ENCODE results near the gene ATOSB. TPM values are rescaled to one million over a fixed set of nuclear protein-coding genes. Genes with fewer than 3 reads are reported as not detected.

Gene ATOSB
- total and polyA plus RNA-seq, 9 of the 15 experiments (the other 6 are each of a cell fraction or from before 2014, with no cell fraction given), result 0.45 to 8.0 (median 4.2) TPM

GRCh38 chr9:35116898-35117551 lies 1.4 kb upstream of the ATOSB start:
- H3K4me3 ChIP-seq, result peak overlapping the region; percentile 58
- no TSS peak for BruUV-seq (replicated peaks)
- DNase-seq (ENCODE audit: extremely low read depth in 1 of 4, low spot score in 3 of 4) (peak; percentile 71 to 92 (median 72)), ATAC-seq (peak; percentile 80), FAIRE-seq (peak; percentile 90)
- no peaks in the 10 kb centered on the region for H3K36me3 ChIP-seq (ENCODE audit: control insufficient read depth, insufficient read depth, low read length)
- peaks cover 26% of the 10 kb centered on the region for H3K79me2 ChIP-seq (ENCODE audit: control insufficient read depth, insufficient read depth, low read length)
- intact Hi-C loops (cut with micrococcal nuclease) (loop anchor here (1.0 to 5.0 kb wide), 3 partner anchors 45 to 360 kb away; partner anchors contain the start of gene UNC13B), in situ Hi-C loops (cut with MboI) (loop anchor here (5.0 kb wide), 2 partner anchors 140 to 355 kb away; no protein-coding TSS in a partner anchor)
- H3K27me3 ChIP-seq (ENCODE audit: control insufficient read depth in 2 of 2, insufficient read depth in 2 of 2, low read length in 2 of 2), result no peaks in the 10 kb centered on the region
- peaks cover 4% of the 10 kb centered on the region for H4K20me1 ChIP-seq (replicated peaks; ENCODE audit: control insufficient read depth, insufficient read depth, low read length)
- H3K9me3 ChIP-seq (replicated peaks; ENCODE audit: control insufficient read depth, insufficient read depth, low read depth, low read length), result no peaks in the 10 kb centered on the region
- H3K27ac ChIP-seq (ENCODE audit: extremely low read depth, low read depth, low read length), result peak overlapping the region; percentile 62; the same call in 2 of the 3 replicates
- WGBS (ENCODE audit: insufficient coverage, low coverage, missing lambda C conversion rate), result 30% methylated on average over 26 of the region's 30 CpGs
- ChIA-PET POLR2A (interaction anchor here (0.5 to 1.1 kb wide), 7 partner anchors 10 to 1071 kb away, joined by 3 to 7 read pairs (median 3); partner anchors contain the start of gene RUSC2), CTCF (ENCODE audit: low intra/inter-chr PET ratio) (interaction anchor here (0.6 to 1.9 kb wide), 4 partner anchors 79 to 436 kb away, joined by 3 to 13 read pairs (median 7); no protein-coding TSS in a partner anchor)
- peaks cover 20 to 26% of the 10 kb centered on the region in 2 experiments for H3K4me1 ChIP-seq (replicated peaks in 1 of 2; ENCODE audit: control insufficient read depth in 2 of 2, insufficient read depth in 2 of 2, low read length in 2 of 2)
- H3K4me2 ChIP-seq (ENCODE audit: insufficient read depth, low read length), result peak overlapping the region; percentile 99
- H2AFZ ChIP-seq (ENCODE audit: low read depth, low read length), result peak overlapping the region; percentile 95
- H3K9me1 ChIP-seq (ENCODE audit: control insufficient read depth, insufficient read depth, low read length), result no peaks in the 10 kb centered on the region
- H3K9ac ChIP-seq (ENCODE audit: insufficient read depth in 1 of 2, low read depth in 2 of 2, low read length in 2 of 2), result peak overlapping the region; percentile 46 to 67; a peak in 3 of 4 replicates
- TF ChIP-seq PREB (CRISPR knock-in tag; IDR thresholded peaks at IDR 0.05) (0 out of 2 replicates have a peak, but pooled peaks have one; percentile 53), DEAF1 (CRISPR knock-in tag; IDR thresholded peaks at IDR 0.05) (peak; percentile 66), CREM (IDR thresholded peaks at IDR 0.05; ENCODE audit: low read depth) (peak; percentile 46; the same call in 1 of the 2 replicates), TRIM25 (IDR thresholded peaks at IDR 0.05; ENCODE audit: borderline replicate concordance) (no peak), BHLHE40 (IDR thresholded peaks at IDR 0.05; ENCODE audit: low read length) (0 out of 2 replicates have a peak, but pooled peaks have one; percentile 14), ELK1 (CRISPR knock-in tag; IDR thresholded peaks at IDR 0.05) (no peak), SMAD2 (IDR thresholded peaks at IDR 0.05; ENCODE audit: low read depth, low read length) (no peak), MAZ (CRISPR knock-in tag; conservative IDR thresholded peaks at IDR 0.05 in 1 of 2, IDR thresholded peaks at IDR 0.05 in 1 of 2) (peak in 1 of 2 experiments; percentile 37; a peak in 1 of 4 replicates), MYC (IDR thresholded peaks at IDR 0.05; ENCODE audit: low read depth, low read length) (0 out of 2 replicates have a peak, but pooled peaks have one; percentile 11), MYC (CRISPR knock-in tag; IDR thresholded peaks at IDR 0.05; ENCODE audit: borderline replicate concordance, low read depth) (no peak), KLF16 (IDR thresholded peaks at IDR 0.05) (peak; percentile 20; the same call in 1 of the 2 replicates), RBM17 (IDR thresholded peaks at IDR 0.05; ENCODE audit: borderline replicate concordance, low read depth, low read length) (no peak), STAG1 (CRISPR knock-in tag; IDR thresholded peaks at IDR 0.05; ENCODE audit: borderline replicate concordance) (peak; percentile 29; the same call in 1 of the 2 replicates)
